OCI-LY7 (cell line): ENCODE results near the gene MXD1.
"Not testable (repeated sequence)": the region's sequence is repeated elsewhere in the genome, so short reads cannot be mapped to it uniquely, and the experiment has no call there.

ENCODE experiments used
- CTCF ChIP-seq: fragments of 200-600 bp; sonication (generic); conservative IDR thresholded peaks from 2 replicates; pipeline ENCODE4 v1.5.1; 2014; ENCODE audit warnings: mild to moderate bottlenecking, antibody characterized with exemption, low read length, moderate library complexity, mixed read lengths
- EZH2phosphoT487 ChIP-seq: fragments of 200-600 bp; sonication (generic); IDR thresholded peaks from 2 replicates; pipeline ENCODE4 v1.6.1; 2018; ENCODE audit warnings: low read depth, borderline replicate concordance, mild to moderate bottlenecking, mixed run types, antibody characterized with exemption, low read length, moderate library complexity, mixed read lengths

DNA sequence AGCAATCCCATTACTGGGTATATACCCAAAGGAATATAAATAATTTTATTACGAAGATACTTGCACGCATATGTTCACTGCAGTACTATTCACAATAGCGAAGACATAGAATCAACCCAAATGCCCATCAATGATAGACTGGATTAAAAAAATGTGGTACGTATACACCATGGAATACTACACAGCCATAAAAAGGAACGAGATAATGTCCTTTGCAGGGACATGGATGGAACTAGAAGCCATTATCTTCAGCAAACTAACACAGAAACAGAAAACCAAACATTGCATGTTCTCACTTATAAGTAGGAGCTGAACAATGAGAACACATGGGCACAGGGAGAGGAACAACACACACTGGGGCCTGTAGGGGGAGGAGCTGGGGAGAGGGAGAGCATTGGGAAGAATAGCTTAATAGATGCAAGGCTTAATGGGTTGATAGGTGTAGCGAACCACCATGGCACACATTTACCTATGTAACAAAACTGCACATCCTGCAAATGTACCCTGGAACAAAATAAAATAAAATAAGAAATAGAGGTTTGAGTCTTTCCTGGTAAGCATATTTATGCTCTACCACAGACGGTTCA, 22.0 kb upstream of the MXD1 start:
- TF ChIP-seq CTCF, result peak; percentile 18; the same call in 1 of the 2 replicates
- TF ChIP-seq EZH2phosphoT487, result not testable (repeated sequence)
